Astrocyte (in vitro differentiated cells and primary cell): ENCODE data around the gene VPREB3.

Experiments
- CTCF ChIP-seq: IDR thresholded peaks from 2 replicates; pipeline ENCODE4 v1.5.1; 2011; ENCODE audit warnings: low read depth, mild to moderate bottlenecking, inconsistent platforms, low read length, moderate library complexity; ENCODE audit not compliant: insufficient read depth
- EZH2 ChIP-seq: IDR thresholded peaks from 2 replicates; pipeline ENCODE4 v1.6.1; 2012; ENCODE audit warnings: mild to moderate bottlenecking, low read length, inconsistent platforms; ENCODE audit not compliant: insufficient read depth

GRCh38 chr22:23779083-23779482 is 24.9 kb upstream of the VPREB3 start:
- TF ChIP-seq CTCF (no peak), EZH2 (no peak)
